Measurements from ENCODE around the gene PTPA. TPM values are rescaled to one million over a fixed set of nuclear protein-coding genes. Genes with fewer than 3 reads are reported as not detected.

The PTPA gene
- total RNA-seq, 1 donor from 2014 or later, result 144 TPM

DNA sequence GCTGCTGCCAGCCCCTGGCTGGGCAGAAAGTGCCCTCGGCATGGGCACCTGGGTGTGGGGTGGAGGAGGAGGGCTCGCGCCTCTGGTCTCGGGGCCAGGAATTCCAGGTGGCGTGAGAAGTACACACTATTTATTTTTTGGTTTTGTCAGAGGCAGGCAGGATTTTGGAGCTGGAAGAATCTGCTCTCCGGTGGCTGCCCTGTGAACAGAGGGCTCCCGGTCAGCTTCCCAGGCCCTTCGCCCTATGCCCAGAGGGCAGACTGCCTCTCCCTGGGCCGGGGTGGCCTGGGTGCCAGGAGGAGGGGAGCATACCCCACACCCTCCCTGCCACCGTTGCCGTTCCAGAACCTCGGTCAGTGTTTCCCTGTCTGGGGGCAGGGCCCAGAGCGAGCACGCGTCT lies 22.0 kb upstream of the PTPA start:
- Mint-ChIP-seq H3K4me1 (peaks cover 4% of the 10 kb centered on the region), H3K36me3 (ENCODE audit: low read depth) (no peaks in the 10 kb centered on the region), H3K27me3 (ENCODE audit: low read depth) (no peaks in the 10 kb centered on the region), H3K4me3 (no peak overlapping the region), H3K27ac (ENCODE audit: unreplicated experiment) (no peak overlapping the region), H3K9me3 (no peaks in the 10 kb centered on the region)
- TF ChIP-seq, protein P1, sequence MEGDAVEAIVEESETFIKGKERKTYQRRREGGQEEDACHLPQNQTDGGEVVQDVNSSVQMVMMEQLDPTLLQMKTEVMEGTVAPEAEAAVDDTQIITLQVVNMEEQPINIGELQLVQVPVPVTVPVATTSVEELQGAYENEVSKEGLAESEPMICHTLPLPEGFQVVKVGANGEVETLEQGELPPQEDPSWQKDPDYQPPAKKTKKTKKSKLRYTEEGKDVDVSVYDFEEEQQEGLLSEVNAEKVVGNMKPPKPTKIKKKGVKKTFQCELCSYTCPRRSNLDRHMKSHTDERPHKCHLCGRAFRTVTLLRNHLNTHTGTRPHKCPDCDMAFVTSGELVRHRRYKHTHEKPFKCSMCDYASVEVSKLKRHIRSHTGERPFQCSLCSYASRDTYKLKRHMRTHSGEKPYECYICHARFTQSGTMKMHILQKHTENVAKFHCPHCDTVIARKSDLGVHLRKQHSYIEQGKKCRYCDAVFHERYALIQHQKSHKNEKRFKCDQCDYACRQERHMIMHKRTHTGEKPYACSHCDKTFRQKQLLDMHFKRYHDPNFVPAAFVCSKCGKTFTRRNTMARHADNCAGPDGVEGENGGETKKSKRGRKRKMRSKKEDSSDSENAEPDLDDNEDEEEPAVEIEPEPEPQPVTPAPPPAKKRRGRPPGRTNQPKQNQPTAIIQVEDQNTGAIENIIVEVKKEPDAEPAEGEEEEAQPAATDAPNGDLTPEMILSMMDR (conservative IDR thresholded peaks at IDR 0.05), result no peak
- no peak for DNase-seq (ENCODE audit: low read depth, low spot score)

DNA sequence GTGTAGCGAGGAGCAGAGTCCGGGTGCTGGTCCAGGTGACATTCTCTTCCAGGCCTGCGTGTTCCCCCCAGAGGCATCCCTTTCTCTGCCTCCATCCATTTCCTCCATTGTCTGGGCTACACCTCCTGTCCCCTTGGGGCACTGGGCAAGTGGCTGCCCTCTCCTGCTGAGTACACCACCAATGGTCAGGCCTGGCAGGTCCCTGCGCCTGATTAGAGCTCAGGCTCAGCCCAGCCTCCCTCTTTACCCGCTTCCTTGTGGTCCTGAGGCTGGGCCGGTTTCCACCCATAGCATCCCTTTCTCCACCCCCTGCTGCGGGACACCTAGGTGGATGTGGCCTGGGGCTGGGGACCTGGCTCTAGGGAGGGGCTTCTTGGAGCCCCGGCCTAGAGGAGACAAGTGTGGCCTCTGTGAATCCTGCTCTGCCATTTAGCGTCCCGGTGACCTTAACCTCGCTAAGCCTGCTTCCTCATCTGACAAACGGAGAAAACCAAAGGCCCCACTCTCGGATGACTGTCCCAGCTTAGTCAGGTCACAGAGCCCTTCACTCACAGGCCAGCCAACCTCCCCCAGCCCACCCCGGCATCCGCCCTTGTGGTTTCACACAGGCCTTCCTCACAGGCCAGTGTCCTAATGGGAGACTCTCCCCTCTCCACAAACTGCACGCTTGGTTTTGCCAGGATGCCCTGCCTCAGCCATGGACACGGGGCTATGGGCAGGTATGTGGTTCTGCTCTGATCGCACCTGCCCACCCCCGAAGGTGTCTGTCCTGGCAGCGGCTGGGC lies 17.4 kb upstream of the PTPA start:
- Mint-ChIP-seq H3K27me3 (ENCODE audit: low read depth) (no peaks in the 10 kb centered on the region), H3K4me1 (peaks cover 4% of the 10 kb centered on the region), H3K36me3 (ENCODE audit: low read depth) (no peaks in the 10 kb centered on the region), H3K4me3 (no peak overlapping the region), H3K9me3 (no peaks in the 10 kb centered on the region), H3K27ac (ENCODE audit: unreplicated experiment) (peak overlapping the region; percentile 81)
- TF ChIP-seq, protein P1 (conservative IDR thresholded peaks at IDR 0.05), result no peak
- no peak for DNase-seq (ENCODE audit: low read depth, low spot score)

DNA sequence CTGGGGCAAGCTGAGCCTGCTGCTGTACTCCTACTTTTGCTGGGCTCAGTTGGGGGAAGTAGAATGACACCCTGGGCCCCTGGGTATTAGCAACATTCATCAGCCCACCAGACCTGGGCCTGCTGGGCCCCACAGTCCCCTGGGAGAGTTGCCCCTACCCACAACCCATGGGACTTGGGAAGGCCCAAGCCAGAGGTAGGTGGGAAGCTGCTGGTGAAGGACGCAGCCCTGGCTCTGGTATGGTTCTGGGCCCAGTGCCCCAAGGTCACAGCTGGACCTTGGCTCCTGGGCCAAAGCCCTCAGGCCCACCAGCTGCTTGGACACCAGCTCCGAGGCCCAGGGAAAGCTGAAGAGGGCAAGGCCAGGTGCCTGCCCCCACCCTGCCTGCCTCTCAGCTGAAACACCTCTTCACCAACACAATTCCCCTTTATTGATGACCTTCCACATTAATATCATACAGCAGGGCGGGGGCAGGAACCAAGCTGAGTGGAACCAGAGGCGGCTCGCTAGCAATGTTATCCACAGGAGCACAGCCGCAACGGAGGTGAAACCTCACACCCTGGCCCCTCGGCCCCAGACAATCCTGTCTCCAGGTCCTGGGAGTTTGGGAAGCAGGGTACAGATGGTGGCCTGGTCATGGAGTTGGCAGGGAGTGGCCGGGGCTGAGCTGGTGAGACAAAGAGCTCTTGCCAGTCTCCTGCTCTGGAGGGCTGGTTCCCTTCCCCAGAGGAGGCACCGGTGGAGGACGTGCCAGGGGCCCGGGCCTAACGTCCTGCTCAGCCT lies 16.6 kb upstream of the PTPA start:
- Mint-ChIP-seq H3K27me3 (ENCODE audit: low read depth) (no peaks in the 10 kb centered on the region), H3K9me3 (no peaks in the 10 kb centered on the region), H3K27ac (ENCODE audit: unreplicated experiment) (peak overlapping the region; percentile 35), H3K4me3 (no peak overlapping the region), H3K4me1 (peaks cover 4% of the 10 kb centered on the region), H3K36me3 (ENCODE audit: low read depth) (no peaks in the 10 kb centered on the region)
- TF ChIP-seq, protein P1 (conservative IDR thresholded peaks at IDR 0.05), result no peak
- DNase-seq (ENCODE audit: low read depth, low spot score), result no peak

DNA sequence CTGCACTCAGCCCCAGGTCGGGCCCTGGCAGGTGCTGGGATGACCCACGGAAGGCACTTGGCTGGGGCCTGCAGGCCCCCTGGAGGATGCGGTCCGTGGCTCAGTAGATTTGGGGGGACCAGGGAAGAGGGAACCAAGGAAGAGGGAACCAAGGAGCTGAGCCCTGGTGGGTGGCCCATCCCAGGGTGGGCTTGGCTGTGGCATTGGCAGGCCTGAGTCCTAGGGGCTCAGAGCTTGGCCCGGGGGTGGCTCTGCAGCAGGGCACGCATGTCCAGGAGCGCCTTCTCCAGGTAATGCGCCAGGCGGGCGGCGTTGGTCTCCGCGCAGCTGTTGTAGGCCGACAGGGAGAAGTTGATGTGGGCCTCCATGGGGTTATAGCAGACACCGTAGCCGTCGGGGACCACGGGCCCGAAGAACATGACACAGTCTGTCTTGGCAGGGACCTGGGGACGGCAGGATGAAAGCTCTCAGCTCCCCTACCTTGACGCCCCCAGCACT lies 16.0 kb upstream of the PTPA start:
- H3K36me3 Mint-ChIP-seq (ENCODE audit: low read depth), result no peaks in the 10 kb centered on the region
- H3K27ac Mint-ChIP-seq (ENCODE audit: unreplicated experiment), result peak overlapping the region; percentile 35
- H3K4me1 Mint-ChIP-seq, result peaks cover 4% of the 10 kb centered on the region
- no peaks in the 10 kb centered on the region for H3K9me3 Mint-ChIP-seq
- DNase-seq (ENCODE audit: low read depth, low spot score), result no peak
- H3K4me3 Mint-ChIP-seq, result no peak overlapping the region
- H3K27me3 Mint-ChIP-seq (ENCODE audit: low read depth), result no peaks in the 10 kb centered on the region
- TF ChIP-seq, protein P1 (conservative IDR thresholded peaks at IDR 0.05), result no peak

DNA sequence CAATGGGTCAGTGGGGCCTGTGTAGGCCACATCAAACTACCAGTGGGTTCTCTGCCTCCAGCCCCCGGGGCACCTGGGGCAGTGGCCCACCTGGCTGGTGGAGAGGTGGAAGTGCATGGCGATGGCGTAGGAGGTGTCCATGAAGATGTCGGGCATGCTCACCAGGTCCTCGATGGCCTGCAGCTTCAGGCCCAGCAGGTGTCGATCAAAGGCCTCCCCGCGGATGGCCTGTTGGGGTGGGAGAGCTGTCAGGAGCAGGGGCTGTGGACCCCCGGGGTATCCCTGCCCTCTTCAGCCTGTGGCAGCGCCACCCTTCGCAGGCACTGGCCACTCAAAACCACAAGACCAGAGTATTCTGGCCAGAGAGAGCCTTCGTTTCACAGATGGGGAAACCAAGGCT lies 15.3 kb upstream of the PTPA start:
- H3K4me1 Mint-ChIP-seq, result peaks cover 4% of the 10 kb centered on the region
- H3K27me3 Mint-ChIP-seq (ENCODE audit: low read depth), result no peaks in the 10 kb centered on the region
- TF ChIP-seq, protein P1 (conservative IDR thresholded peaks at IDR 0.05), result no peak
- H3K27ac Mint-ChIP-seq (ENCODE audit: unreplicated experiment), result no peak overlapping the region
- H3K36me3 Mint-ChIP-seq (ENCODE audit: low read depth), result no peaks in the 10 kb centered on the region
- no peak for DNase-seq (ENCODE audit: low read depth, low spot score)
- H3K9me3 Mint-ChIP-seq, result no peaks in the 10 kb centered on the region
- no peak overlapping the region for H3K4me3 Mint-ChIP-seq

Measured in neural crest cell (in vitro differentiated cells).